HAP-1 (cell line): Measurements from ENCODE around the gene KRT12.

Source experiments
- DNase-seq, 2 experiments: peaks; one replicate each; pipeline ENCODE4 v3.0.0-alpha.2; 2016 to 2020; ENCODE audit warnings: low spot score in 2 of 2
- H3K27me3 ChIP-seq: fragments of 250-450 bp; sonication (Bioruptor Pico); 2 replicates; pipeline ENCODE4 v1.5.1; 2020; ENCODE audit warnings: low read depth, mild to moderate bottlenecking, moderate library complexity
- H3K36me3 ChIP-seq: fragments of 250-450 bp; sonication (Bioruptor Pico); replicated peaks from 2 replicates; pipeline ENCODE4 v1.5.1; 2020; ENCODE audit warnings: mild to moderate bottlenecking
- H3K4me1 ChIP-seq: fragments of 250-450 bp; sonication (Bioruptor Pico); 2 replicates; pipeline ENCODE4 v1.5.1; 2020; ENCODE audit warnings: mild to moderate bottlenecking
- H3K4me3 ChIP-seq: fragments of 250-450 bp; sonication (Bioruptor Pico); 2 replicates; pipeline ENCODE4 v1.5.1; 2020; ENCODE audit warnings: mild to moderate bottlenecking, moderate library complexity
- H3K9me3 ChIP-seq: fragments of 250-450 bp; sonication (Bioruptor Pico); 2 replicates; pipeline ENCODE4 v1.5.1; 2020; ENCODE audit warnings: mild to moderate bottlenecking, moderate library complexity
- in situ Hi-C: fragments of 300-500 bp; cut with MboI; formaldehyde crosslinking; loops from 3 replicates; pipeline ENCODE4 v1.14.3; 2020; ENCODE audit warnings: low sequenced_read_pairs, inconsistent platforms, mixed read lengths

Gene KRT12

DNA sequence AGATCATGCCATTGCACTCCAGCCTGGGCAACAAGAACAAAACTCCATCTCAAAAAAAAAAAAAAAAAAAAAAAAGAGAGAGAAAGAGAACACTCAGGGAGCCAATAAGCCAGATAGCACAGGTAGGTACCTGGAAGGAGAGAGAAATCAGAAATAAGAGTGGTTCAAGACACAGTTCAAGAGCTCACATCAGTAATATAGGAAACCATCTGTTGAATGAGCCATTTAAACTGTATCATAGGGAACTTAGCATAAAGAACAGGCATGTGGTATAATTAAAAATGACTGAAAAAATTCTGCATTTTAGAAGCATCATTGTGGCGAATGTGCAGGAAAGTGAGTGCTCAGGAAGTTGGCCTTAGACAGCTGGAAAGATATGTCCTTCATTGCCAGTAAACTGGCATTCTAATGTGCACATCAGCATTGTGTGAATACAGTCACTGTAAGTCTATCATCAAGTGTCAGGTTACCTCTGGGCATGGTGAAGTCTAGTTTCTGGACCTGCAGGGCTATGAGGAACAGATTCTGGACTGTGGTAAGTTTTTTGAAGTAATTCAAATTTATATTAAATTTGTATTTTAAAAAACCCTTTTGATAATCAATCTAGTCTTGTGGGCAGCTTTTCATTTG, 20.4 kb downstream of the KRT12 start:
- DNase-seq = no peak
- H3K9me3 ChIP-seq = no peaks in the 10 kb centered on the region
- no peak overlapping the region for H3K4me3 ChIP-seq
- in situ Hi-C loops = no loop called here
- no peaks in the 10 kb centered on the region for H3K36me3 ChIP-seq
- no peaks in the 10 kb centered on the region for H3K4me1 ChIP-seq
- H3K27me3 ChIP-seq = peaks cover 9% of the 10 kb centered on the region

GRCh38 chr17:40844671-40845107, 22.3 kb downstream of the KRT12 start:
- Histone ChIP-seq H3K27me3 (peaks cover 9% of the 10 kb centered on the region), H3K4me3 (no peak overlapping the region), H3K36me3 (no peaks in the 10 kb centered on the region), H3K9me3 (no peaks in the 10 kb centered on the region), H3K4me1 (no peaks in the 10 kb centered on the region)
- DNase-seq = no peak
- in situ Hi-C loops = no loop called here

DNA sequence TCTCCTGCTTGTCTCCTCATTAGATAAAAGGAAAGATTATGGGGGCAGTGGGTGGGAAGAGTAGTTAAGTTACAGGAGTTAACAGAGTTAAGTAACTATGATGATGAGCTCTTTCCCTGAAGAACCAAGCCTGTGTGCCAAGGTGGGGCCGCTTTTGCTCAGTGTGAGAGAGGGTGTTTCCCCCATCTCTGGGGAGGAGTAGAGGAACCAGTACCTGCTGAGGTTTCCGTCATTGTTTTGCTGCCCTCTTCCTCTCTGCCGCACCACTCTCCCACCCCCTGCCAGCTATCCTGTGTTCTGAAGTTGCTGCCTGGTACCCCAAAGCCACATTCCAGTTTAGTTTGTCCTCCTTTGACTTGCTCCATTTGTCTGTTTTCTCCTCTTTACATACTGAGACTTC, 23.8 kb downstream of the KRT12 start:
- H3K27me3 ChIP-seq = peaks cover 9% of the 10 kb centered on the region
- no peak for DNase-seq
- H3K9me3 ChIP-seq = no peaks in the 10 kb centered on the region
- in situ Hi-C loops = no loop called here
- H3K4me1 ChIP-seq = no peaks in the 10 kb centered on the region
- H3K4me3 ChIP-seq = no peak overlapping the region
- H3K36me3 ChIP-seq = no peaks in the 10 kb centered on the region

- Histone ChIP-seq H3K27me3 (peaks cover 9% of the 10 kb centered on the region), H3K36me3 (no peaks in the 10 kb centered on the region), H3K4me1 (no peaks in the 10 kb centered on the region), H3K9me3 (no peaks in the 10 kb centered on the region), H3K4me3 (no peak overlapping the region)
- in situ Hi-C loops = no loop called here
- no peak for DNase-seq
These were observed 25.8 kb downstream of the KRT12 start for GRCh38 chr17:40841246-40841645.

GRCh38 chr17:40839194-40839593, 27.8 kb downstream of the KRT12 start:
- Histone ChIP-seq H3K4me1 (no peaks in the 10 kb centered on the region), H3K4me3 (no peak overlapping the region), H3K27me3 (0 out of 2 replicates have a peak, but pooled peaks cover 3% of the 10 kb centered on the region), H3K9me3 (no peaks in the 10 kb centered on the region), H3K36me3 (no peaks in the 10 kb centered on the region)
- in situ Hi-C loops = no loop called here
- DNase-seq = no peak

GRCh38 chr17:40836020-40836419, 31.0 kb downstream of the KRT12 start:
- peaks cover 10% of the 10 kb centered on the region for H3K4me1 ChIP-seq
- no peak for DNase-seq
- no peaks in the 10 kb centered on the region for H3K27me3 ChIP-seq
- no peak overlapping the region for H3K4me3 ChIP-seq
- H3K36me3 ChIP-seq = no peaks in the 10 kb centered on the region
- H3K9me3 ChIP-seq = no peaks in the 10 kb centered on the region
- in situ Hi-C loops = no loop called here

- H3K36me3 ChIP-seq = no peaks in the 10 kb centered on the region
- no peaks in the 10 kb centered on the region for H3K27me3 ChIP-seq
- no peaks in the 10 kb centered on the region for H3K9me3 ChIP-seq
- peaks cover 10% of the 10 kb centered on the region for H3K4me1 ChIP-seq
- H3K4me3 ChIP-seq = no peak overlapping the region
- DNase-seq = no peak
- in situ Hi-C loops = no loop called here
These were observed 33.1 kb downstream of the KRT12 start for GRCh38 chr17:40833882-40834281.

GRCh38 chr17:40832840-40833239, 34.2 kb downstream of the KRT12 start:
- in situ Hi-C loops = no loop called here
- peaks cover 17% of the 10 kb centered on the region for H3K4me1 ChIP-seq

GRCh38 chr17:40830085-40830776, 36.8 kb downstream of the KRT12 start:
- DNase-seq = no peak
- H3K27me3 ChIP-seq = no peaks in the 10 kb centered on the region
- no peaks in the 10 kb centered on the region for H3K9me3 ChIP-seq
- H3K4me3 ChIP-seq = no peak overlapping the region
- in situ Hi-C loops = no loop called here
- H3K36me3 ChIP-seq = no peaks in the 10 kb centered on the region
- peaks cover 18% of the 10 kb centered on the region for H3K4me1 ChIP-seq

More at GRCh38 chr17:40832840-40833239, 34.2 kb downstream of the KRT12 start:
- Histone ChIP-seq H3K4me3 (no peak overlapping the region), H3K27me3 (no peaks in the 10 kb centered on the region), H3K9me3 (no peaks in the 10 kb centered on the region), H3K36me3 (no peaks in the 10 kb centered on the region)
- peak; percentile 46 to 66 for DNase-seq

DNA sequence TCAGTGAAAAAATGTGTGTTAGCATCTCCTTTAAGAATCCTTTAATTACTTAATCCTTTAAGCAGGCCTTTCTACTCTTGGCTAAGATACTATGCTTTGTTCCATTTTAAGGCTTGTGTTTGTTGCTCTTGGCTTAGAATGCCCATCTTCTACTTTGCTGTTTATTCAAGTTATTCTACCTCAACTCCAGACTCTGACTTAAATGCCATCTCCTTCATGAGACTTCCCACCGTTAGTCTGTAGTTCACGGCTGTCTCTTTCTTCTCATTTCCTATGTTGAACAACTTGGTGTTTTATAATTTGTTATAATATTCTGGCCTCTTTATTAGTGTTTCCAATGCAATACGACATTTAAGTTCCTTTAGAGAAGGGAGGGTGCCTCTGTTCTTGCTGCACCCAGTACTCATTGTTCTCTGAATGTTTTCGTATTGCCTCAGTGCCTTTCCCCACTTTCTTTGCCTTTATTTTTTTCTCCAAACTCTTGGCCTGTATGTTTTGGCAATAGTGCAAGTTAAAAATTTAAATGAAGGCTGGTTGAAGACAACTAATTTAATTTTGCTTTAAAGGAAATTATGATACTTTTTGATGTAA, 38.5 kb downstream of the KRT12 start:
- in situ Hi-C loops = no loop called here
- H3K4me1 ChIP-seq = peaks cover 18% of the 10 kb centered on the region
- no peak for DNase-seq
- no peak overlapping the region for H3K4me3 ChIP-seq
- H3K27me3 ChIP-seq = no peaks in the 10 kb centered on the region
- H3K9me3 ChIP-seq = no peaks in the 10 kb centered on the region
- no peaks in the 10 kb centered on the region; the same call in 1 of the 2 replicates for H3K36me3 ChIP-seq

DNA sequence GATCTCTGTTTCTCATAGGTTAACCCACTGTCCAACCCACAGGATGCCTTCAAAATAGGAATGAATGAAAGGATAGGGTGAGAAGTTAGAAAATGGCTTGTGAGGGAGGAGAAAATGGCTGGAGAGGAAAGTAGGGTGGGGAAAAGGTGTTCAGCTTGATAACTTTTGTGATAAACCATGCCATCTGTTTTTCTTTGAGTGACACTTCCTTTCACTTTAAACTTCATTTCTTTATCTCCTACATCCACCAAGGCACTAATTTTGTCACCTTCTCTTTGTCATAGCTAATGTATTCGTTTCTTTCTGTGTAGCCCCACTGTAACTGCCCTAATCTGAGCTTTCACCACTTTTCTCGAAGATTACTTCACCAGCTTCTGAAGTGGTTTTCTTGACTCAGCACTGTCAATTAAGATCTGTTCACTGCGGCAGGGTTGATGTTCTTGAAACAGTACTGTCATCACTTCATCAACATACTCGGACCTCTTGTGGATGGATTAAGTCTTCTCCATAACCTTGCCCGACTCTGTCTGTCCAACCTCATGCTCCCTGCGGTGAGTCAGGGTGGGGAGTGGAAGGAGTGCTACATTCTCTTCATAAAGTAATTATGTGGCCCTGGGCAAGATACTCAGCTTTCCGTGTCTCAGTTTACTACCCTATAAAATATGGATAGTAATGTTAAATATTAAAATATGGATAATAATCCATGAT, 39.1 kb downstream of the KRT12 start:
- no peaks in the 10 kb centered on the region for H3K9me3 ChIP-seq
- in situ Hi-C loops = no loop called here
- no peak overlapping the region for H3K4me3 ChIP-seq
- no peaks in the 10 kb centered on the region; the same call in 1 of the 2 replicates for H3K36me3 ChIP-seq
- DNase-seq = no peak
- peaks cover 14% of the 10 kb centered on the region for H3K4me1 ChIP-seq
- no peaks in the 10 kb centered on the region for H3K27me3 ChIP-seq

DNA sequence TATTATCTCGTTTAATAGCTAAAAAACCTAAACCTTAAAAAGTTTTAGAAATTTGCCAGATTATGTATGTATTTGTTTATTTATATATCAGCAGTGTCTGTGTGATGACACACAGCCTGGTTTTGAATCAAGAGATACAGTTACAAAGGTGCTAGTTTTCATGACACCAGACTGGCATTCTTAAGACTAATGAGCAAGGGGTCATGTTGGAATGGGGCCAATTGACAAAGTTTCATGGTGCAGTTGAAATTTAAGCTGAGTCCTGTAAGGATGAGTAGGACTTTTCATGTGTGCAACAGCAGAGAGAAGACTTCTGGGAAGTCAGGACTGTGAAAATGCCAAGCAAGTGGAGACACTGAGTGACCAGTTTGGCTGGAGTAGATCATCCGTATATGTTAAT, 41.4 kb downstream of the KRT12 start:
- Histone ChIP-seq H3K9me3 (no peaks in the 10 kb centered on the region), H3K4me3 (no peak overlapping the region), H3K36me3 (no peaks in the 10 kb centered on the region; the same call in 1 of the 2 replicates), H3K4me1 (peaks cover 8% of the 10 kb centered on the region; the same call in 1 of the 2 replicates), H3K27me3 (no peaks in the 10 kb centered on the region)
- DNase-seq = no peak
- in situ Hi-C loops = no loop called here

DNA sequence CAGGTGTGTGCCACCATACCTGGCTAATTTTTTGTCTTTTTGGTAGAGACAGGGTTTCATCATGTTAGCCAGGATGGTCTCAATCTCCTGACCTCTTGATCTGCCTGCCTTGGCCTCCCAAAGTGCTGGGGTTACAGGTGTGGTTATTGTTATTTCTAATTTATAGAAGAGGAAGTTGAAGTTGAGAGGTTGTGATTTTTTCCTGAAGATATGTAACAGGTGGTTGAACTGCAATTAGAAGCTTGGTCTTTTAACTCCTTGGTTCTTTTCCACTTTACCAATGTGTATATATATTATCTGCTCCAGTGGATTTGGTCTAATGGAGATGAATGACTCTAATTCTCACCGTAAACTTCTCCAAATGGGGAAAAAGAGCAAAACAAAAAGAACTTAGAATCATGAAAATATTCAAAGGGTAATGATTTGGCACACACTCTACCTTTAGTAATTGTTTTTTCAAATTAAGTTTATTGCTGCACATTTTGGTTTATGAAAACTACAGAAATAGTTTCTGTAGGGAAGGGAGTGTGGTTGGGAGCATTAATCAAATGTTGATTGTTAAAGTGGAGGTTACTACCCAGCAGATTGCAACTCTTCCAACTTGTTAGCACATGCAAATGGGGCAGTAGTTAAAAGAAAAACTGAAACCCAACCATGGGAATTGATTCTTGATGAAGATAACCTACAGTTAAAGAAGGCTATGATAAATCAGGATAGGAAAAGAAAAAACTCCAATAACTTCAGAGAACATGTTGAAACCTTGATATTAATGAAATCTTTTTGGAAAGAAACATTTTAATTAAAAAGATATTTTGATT, 42.8 kb downstream of the KRT12 start:
- in situ Hi-C loops = no loop called here
- Histone ChIP-seq H3K4me1 (peaks cover 8% of the 10 kb centered on the region), H3K27me3 (no peaks in the 10 kb centered on the region), H3K9me3 (no peaks in the 10 kb centered on the region), H3K4me3 (no peak overlapping the region), H3K36me3 (no peaks in the 10 kb centered on the region; the same call in 1 of the 2 replicates)
- DNase-seq = no peak
